CD14-positive monocyte (primary cell): ENCODE measurements around the gene UROD. TPM values are rescaled to one million over a fixed set of nuclear protein-coding genes. Genes with fewer than 3 reads are reported as not detected.
A peak's percentile ranks its signal among the peaks of the same experiment; 100 is the strongest.

Experiments
- DNase-seq, 3 donors: peaks; one replicate each; pipeline ENCODE4 v3.0.0-alpha.2; 2011 to 2022
- H2AFZ ChIP-seq: 2 replicates; pipeline ENCODE4 v1.6.0; 2012; ENCODE audit warnings: mild to moderate bottlenecking, low read depth, low read length, inconsistent platforms; ENCODE audit not compliant: insufficient read depth, poor library complexity, severe bottlenecking
- H3K27ac ChIP-seq, 2 donors: 1 replicate in 1 of 2; 2 replicates in 1 of 2; pipeline ENCODE4 v1.5.1; 2012 to 2013; ENCODE audit warnings: low read length in 2 of 2, control low read depth in 1 of 2, inconsistent platforms in 1 of 2, low read depth in 1 of 2, mild to moderate bottlenecking in 1 of 2
- H3K27me3 ChIP-seq, 2 donors: one replicate each; pipeline versions ENCODE4 v1.6.0 to v1.6.1; 2011 to 2013; ENCODE audit warnings: low read length in 2 of 2; ENCODE audit not compliant: control insufficient read depth in 2 of 2, insufficient read depth in 2 of 2
- H3K36me3 ChIP-seq, 2 donors: replicated peaks in 1 of 2; 1 replicate in 1 of 2; 2 replicates in 1 of 2; pipeline versions ENCODE4 v1.5.1 to v1.6.1; 2012 to 2013; ENCODE audit warnings: low read length in 2 of 2, control low read depth in 1 of 2, inconsistent platforms in 1 of 2, mild to moderate bottlenecking in 1 of 2; ENCODE audit not compliant: insufficient read depth in 2 of 2, control insufficient read depth in 1 of 2
- H3K4me1 ChIP-seq, 2 donors: 1 replicate in 1 of 2; 2 replicates in 1 of 2; pipeline versions ENCODE4 v1.5.1 to v1.6.1; 2012 to 2013; ENCODE audit warnings: low read length in 2 of 2, control low read depth in 1 of 2, inconsistent platforms in 1 of 2, mild to moderate bottlenecking in 1 of 2, moderate library complexity in 1 of 2; ENCODE audit not compliant: insufficient read depth in 2 of 2, control insufficient read depth in 1 of 2
- H3K4me2 ChIP-seq: replicated peaks from 2 replicates; pipeline ENCODE3; 2012; ENCODE audit warnings: low read length, moderate library complexity, mild to moderate bottlenecking; ENCODE audit not compliant: poor library complexity, severe bottlenecking; ENCODE audit errors: extremely low read depth
- H3K4me3 ChIP-seq, 3 experiments: fragments of 200-600 bp in 1 of 3; sonication (generic) in 1 of 3; replicated peaks in 1 of 3; 1 replicate in 2 of 3; 2 replicates in 1 of 3; pipeline ENCODE4 v1.5.1; 2011 to 2013; ENCODE audit warnings: low read length in 3 of 3, mild to moderate bottlenecking in 3 of 3, control low read depth in 2 of 3, low read depth in 2 of 3, inconsistent platforms in 1 of 3, moderate library complexity in 1 of 3
- H3K79me2 ChIP-seq: 2 replicates; pipeline ENCODE4 v1.6.0; 2012; ENCODE audit warnings: mild to moderate bottlenecking, control low read depth, inconsistent platforms, low read length, moderate library complexity; ENCODE audit not compliant: insufficient read depth
- H3K9ac ChIP-seq: 2 replicates; pipeline ENCODE4 v1.6.0; 2017; ENCODE audit warnings: low read length, mild to moderate bottlenecking; ENCODE audit not compliant: insufficient read depth, poor library complexity, severe bottlenecking
- H3K9me3 ChIP-seq, 2 donors: replicated peaks in 1 of 2; 1 replicate in 1 of 2; 2 replicates in 1 of 2; pipeline versions ENCODE4 v1.5.1 to v1.6.1; 2012 to 2013; ENCODE audit warnings: low read length in 2 of 2, control low read depth in 1 of 2; ENCODE audit not compliant: control insufficient read depth in 1 of 2, insufficient read depth in 1 of 2
- H4K20me1 ChIP-seq: 2 replicates; pipeline ENCODE4 v1.6.0; 2012; ENCODE audit warnings: mild to moderate bottlenecking, low read length, control low read depth, moderate library complexity; ENCODE audit not compliant: insufficient read depth
- H3K27ac Mint-ChIP-seq, 7 donors: one replicate each; pipeline ENCODE4 v1.8.0; 2020; ENCODE audit warnings: mild to moderate bottlenecking in 7 of 7, mixed read lengths in 7 of 7, moderate library complexity in 6 of 7, inconsistent platforms in 2 of 7
- H3K27me3 Mint-ChIP-seq, 3 donors: one replicate each; pipeline ENCODE4 v1.8.0; 2021 to 2022; ENCODE audit warnings: low read depth in 3 of 3, mild to moderate bottlenecking in 3 of 3, mixed read lengths in 3 of 3, moderate library complexity in 3 of 3, inconsistent platforms in 1 of 3
- H3K36me3 Mint-ChIP-seq, 2 donors: one replicate each; pipeline ENCODE4 v1.8.0; 2020; ENCODE audit warnings: mixed read lengths in 2 of 2, inconsistent platforms in 1 of 2, mild to moderate bottlenecking in 1 of 2
- H3K4me1 Mint-ChIP-seq: one replicate; pipeline ENCODE4 v1.8.0; 2020; ENCODE audit warnings: mild to moderate bottlenecking, mixed read lengths
- H3K4me3 Mint-ChIP-seq, 2 donors: one replicate each; pipeline ENCODE4 v1.8.0; 2020; ENCODE audit warnings: mild to moderate bottlenecking in 2 of 2, mixed read lengths in 2 of 2, moderate library complexity in 1 of 2
- H3K9me3 Mint-ChIP-seq, 7 donors: one replicate each; pipeline ENCODE4 v1.8.0; 2020 to 2022; ENCODE audit warnings: mixed read lengths in 7 of 7, mild to moderate bottlenecking in 6 of 7, moderate library complexity in 6 of 7, inconsistent platforms in 2 of 7
- CTCF ChIP-seq: fragments of 200-600 bp; IDR thresholded peaks from one replicate; pipeline ENCODE4 v1.8.0; 2022; ENCODE audit warnings: antibody characterized with exemption, mild to moderate bottlenecking
- WGBS: methylation state at CpG from one replicate; pipeline ENCODE4 v1.1.5; 2013; ENCODE audit warnings: missing lambda C conversion rate; ENCODE audit not compliant: insufficient coverage; 5-methylcytosine and 5-hydroxymethylcytosine counted together
- intact Hi-C, 2 donors: fragments of 100-400 bp; cut with micrococcal nuclease; formaldehyde crosslinking; loops; one replicate each; pipeline versions ENCODE4 v1.15.0 to v1.15.1; 2023
- polyA plus RNA-seq, 3 donors: library from polyadenylated mRNA; depleted of rRNA in 1 of 3; unstranded in 2 of 3; stranded (reverse) in 1 of 3; fragments of 300-500 nt in 2 of 3; fragments of >200 nt in 1 of 3; fragmentation: Illumina TruSeq in 2 of 3; gene quantifications; 1 replicate in 2 of 3; 2 replicates in 1 of 3; pipeline ENCODE4 v1.2.3, GENCODE V29; 2012 to 2021

Gene UROD
- polyA plus RNA-seq, 3 donors = 98.2 to 115 (median 108) TPM

- DNase-seq = no peak
These were observed 4.7 kb upstream of the UROD start for GRCh38 chr1:45007311-45007710.

GRCh38 chr1:45008076-45008475, 4.0 kb upstream of the UROD start:
- H3K9ac ChIP-seq = no peak overlapping the region
- no peak overlapping the region for H3K4me3 Mint-ChIP-seq
- no peaks in the 10 kb centered on the region for H3K27me3 Mint-ChIP-seq
- H3K9me3 Mint-ChIP-seq = no peaks in the 10 kb centered on the region
- H4K20me1 ChIP-seq = peaks cover 23% of the 10 kb centered on the region
- H3K4me3 ChIP-seq = no peak overlapping the region
- peaks cover 29 to 35% of the 10 kb centered on the region in 2 donors for H3K4me1 ChIP-seq
- no peaks in the 10 kb centered on the region for H3K9me3 ChIP-seq
- no peak for TF ChIP-seq CTCF
- WGBS = 97% methylated on average over 2 of the region's 3 CpGs
- H3K27ac Mint-ChIP-seq = peak overlapping the region in 1 of 7 donors; percentile 31
- no peak overlapping the region for H3K27ac ChIP-seq
- peaks cover 37% of the 10 kb centered on the region for H3K4me1 Mint-ChIP-seq
- H3K36me3 Mint-ChIP-seq = peaks cover 65 to 69% of the 10 kb centered on the region in 2 donors
- H3K79me2 ChIP-seq = peaks cover 30% of the 10 kb centered on the region
- no peak overlapping the region for H2AFZ ChIP-seq
- intact Hi-C loops = no loop called here
- H3K4me2 ChIP-seq = no peak overlapping the region
- no peaks in the 10 kb centered on the region for H3K27me3 ChIP-seq
- no peak for DNase-seq
- H3K36me3 ChIP-seq = peaks cover 62 to 68% of the 10 kb centered on the region in 2 donors

More at GRCh38 chr1:45007311-45007710, 4.7 kb upstream of the UROD start:
- Mint-ChIP-seq H3K4me1 (peaks cover 29% of the 10 kb centered on the region), H3K9me3 (no peaks in the 10 kb centered on the region), H3K36me3 (peaks cover 73 to 76% of the 10 kb centered on the region in 2 donors), H3K27ac (peak overlapping the region in 1 of 7 donors; percentile 28), H3K4me3 (no peak overlapping the region), H3K27me3 (no peaks in the 10 kb centered on the region)
- 88% methylated on average over 10 of the region's 11 CpGs for WGBS
- peaks cover 23% of the 10 kb centered on the region for H4K20me1 ChIP-seq
- no peaks in the 10 kb centered on the region for H3K27me3 ChIP-seq
- intact Hi-C loops = no loop called here
- peaks cover 70 to 75% of the 10 kb centered on the region in 2 donors for H3K36me3 ChIP-seq
- H3K9ac ChIP-seq = no peak overlapping the region
- no peaks in the 10 kb centered on the region for H3K9me3 ChIP-seq
- peaks cover 22 to 28% of the 10 kb centered on the region in 2 donors for H3K4me1 ChIP-seq
- no peak overlapping the region for H2AFZ ChIP-seq
- peaks cover 23% of the 10 kb centered on the region for H3K79me2 ChIP-seq
- no peak overlapping the region for H3K4me2 ChIP-seq
- no peak overlapping the region for H3K27ac ChIP-seq
- no peak for TF ChIP-seq CTCF
- H3K4me3 ChIP-seq = no peak overlapping the region
